GM12892 (cell line): ENCODE measurements around the gene PROX1.

Experiments used
- POLR2A ChIP-seq: IDR thresholded peaks from 2 replicates; pipeline ENCODE4 v1.6.1; 2011; ENCODE audit warnings: low read depth, low read length, control low read depth
- POLR2AphosphoS5 ChIP-seq: IDR thresholded peaks from 2 replicates; pipeline ENCODE4 v1.6.1; 2011; ENCODE audit warnings: low read depth, low read length, control low read depth
- TAF1 ChIP-seq: IDR thresholded peaks from 2 replicates; pipeline ENCODE4 v1.6.1; 2011; ENCODE audit warnings: low read depth, mild to moderate bottlenecking, control low read depth, low read length, borderline replicate concordance

- TF ChIP-seq POLR2A = no peak
- TF ChIP-seq TAF1 = no peak
- no peak for TF ChIP-seq POLR2AphosphoS5
Measured at GRCh38 chr1:214008791-214009422, 21.1 kb downstream of the PROX1 start.
